NCI-H748 (cell line): Measurements from ENCODE around the gene SLC25A4.

Experiments used
- DNase-seq: peaks from one replicate; lab custom pipeline; 2025; ENCODE audit not compliant: unreplicated experiment; lab: John Stamatoyannopoulos, UW

The SLC25A4 gene

GRCh38 chr4:185119927-185120630, 23.0 kb upstream of the SLC25A4 start:
- DNase-seq = no peak

GRCh38 chr4:185120631-185120946, 22.5 kb upstream of the SLC25A4 start:
- no peak for DNase-seq

GRCh38 chr4:185122681-185123345, 20.3 kb upstream of the SLC25A4 start:
- DNase-seq = no peak

- DNase-seq = no peak
Observed at GRCh38 chr4:185124006-185124405, 19.1 kb upstream of the SLC25A4 start.

- peak; percentile 47 for DNase-seq
Observed at GRCh38 chr4:185127021-185127925, 15.8 kb upstream of the SLC25A4 start.

- DNase-seq = peak; percentile 48
Observed at GRCh38 chr4:185128272-185129119, 14.6 kb upstream of the SLC25A4 start.

GRCh38 chr4:185134307-185134869, 8.7 kb upstream of the SLC25A4 start:
- DNase-seq = peak; percentile 45

- DNase-seq = no peak
Observed at GRCh38 chr4:185137233-185137925, 5.7 kb upstream of the SLC25A4 start.

GRCh38 chr4:185138161-185138560, 4.9 kb upstream of the SLC25A4 start:
- no peak for DNase-seq

GRCh38 chr4:185139736-185140135, 3.3 kb upstream of the SLC25A4 start:
- DNase-seq = no peak

- DNase-seq = no peak
Observed at GRCh38 chr4:185141777-185142176, 1.3 kb upstream of the SLC25A4 start.

GRCh38 chr4:185142564-185142911, 528 bp upstream of the SLC25A4 start:
- DNase-seq = peak; percentile 53

GRCh38 chr4:185143601-185143969, 519 bp downstream of the SLC25A4 start:
- DNase-seq = peak; percentile 60

- no peak for DNase-seq
Observed at GRCh38 chr4:185144601-185145240, 1.7 kb downstream of the SLC25A4 start.

GRCh38 chr4:185145572-185145971, 2.5 kb downstream of the SLC25A4 start:
- no peak for DNase-seq

- DNase-seq = no peak
Observed at GRCh38 chr4:185149392-185149791, 6.3 kb downstream of the SLC25A4 start.

GRCh38 chr4:185151296-185151695, 8.2 kb downstream of the SLC25A4 start:
- no peak for DNase-seq

GRCh38 chr4:185165605-185166063, 22.6 kb downstream of the SLC25A4 start:
- DNase-seq = no peak

- no peak for DNase-seq
Observed at GRCh38 chr4:185167234-185167633, 24.2 kb downstream of the SLC25A4 start.
